ENCODE measurements around the gene EDIL3.

The EDIL3 gene

DNA sequence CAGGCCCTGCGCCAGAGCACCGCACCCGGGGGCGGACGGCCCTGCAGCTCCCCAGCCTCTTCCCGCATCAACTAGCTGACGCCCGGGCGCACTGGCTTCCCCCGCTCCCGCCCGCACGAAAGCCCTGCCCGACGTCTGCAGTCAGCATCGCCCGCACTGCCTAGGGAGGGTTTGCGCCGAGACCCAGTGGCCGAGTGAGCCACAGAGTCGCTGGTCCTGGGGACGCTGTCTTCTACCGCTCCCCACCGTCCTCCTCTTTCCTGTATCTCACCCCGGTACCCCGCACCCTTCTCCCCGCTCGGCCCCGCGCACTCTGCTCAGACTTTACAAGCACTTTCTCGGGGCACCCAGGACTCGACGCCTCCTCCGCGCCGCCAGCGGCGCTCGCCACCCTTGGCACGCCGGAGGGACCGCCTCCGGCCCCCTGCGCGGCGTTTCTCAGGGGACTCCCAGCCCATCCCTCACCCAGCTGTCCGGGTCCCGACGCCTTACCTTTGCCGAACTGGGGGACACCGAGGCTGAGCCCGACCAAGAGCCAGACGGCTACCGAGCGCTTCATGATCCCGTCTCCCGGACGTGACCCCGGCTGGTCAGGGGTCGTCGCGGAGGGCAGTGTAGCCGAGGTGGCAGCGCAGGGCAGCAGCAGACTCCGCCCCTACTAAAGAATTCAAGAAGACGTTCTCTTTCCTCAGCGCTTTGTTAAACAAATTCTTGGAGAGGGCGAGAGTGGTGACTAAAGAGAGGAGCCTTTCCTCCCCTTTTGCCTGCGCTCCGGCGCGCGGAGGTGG is 670 bp downstream of the EDIL3 start:
- TF ChIP-seq, protein P1, sequence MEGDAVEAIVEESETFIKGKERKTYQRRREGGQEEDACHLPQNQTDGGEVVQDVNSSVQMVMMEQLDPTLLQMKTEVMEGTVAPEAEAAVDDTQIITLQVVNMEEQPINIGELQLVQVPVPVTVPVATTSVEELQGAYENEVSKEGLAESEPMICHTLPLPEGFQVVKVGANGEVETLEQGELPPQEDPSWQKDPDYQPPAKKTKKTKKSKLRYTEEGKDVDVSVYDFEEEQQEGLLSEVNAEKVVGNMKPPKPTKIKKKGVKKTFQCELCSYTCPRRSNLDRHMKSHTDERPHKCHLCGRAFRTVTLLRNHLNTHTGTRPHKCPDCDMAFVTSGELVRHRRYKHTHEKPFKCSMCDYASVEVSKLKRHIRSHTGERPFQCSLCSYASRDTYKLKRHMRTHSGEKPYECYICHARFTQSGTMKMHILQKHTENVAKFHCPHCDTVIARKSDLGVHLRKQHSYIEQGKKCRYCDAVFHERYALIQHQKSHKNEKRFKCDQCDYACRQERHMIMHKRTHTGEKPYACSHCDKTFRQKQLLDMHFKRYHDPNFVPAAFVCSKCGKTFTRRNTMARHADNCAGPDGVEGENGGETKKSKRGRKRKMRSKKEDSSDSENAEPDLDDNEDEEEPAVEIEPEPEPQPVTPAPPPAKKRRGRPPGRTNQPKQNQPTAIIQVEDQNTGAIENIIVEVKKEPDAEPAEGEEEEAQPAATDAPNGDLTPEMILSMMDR (conservative IDR thresholded peaks at IDR 0.05) = no peak
- H3K27ac ChIP-seq = no peak overlapping the region

DNA sequence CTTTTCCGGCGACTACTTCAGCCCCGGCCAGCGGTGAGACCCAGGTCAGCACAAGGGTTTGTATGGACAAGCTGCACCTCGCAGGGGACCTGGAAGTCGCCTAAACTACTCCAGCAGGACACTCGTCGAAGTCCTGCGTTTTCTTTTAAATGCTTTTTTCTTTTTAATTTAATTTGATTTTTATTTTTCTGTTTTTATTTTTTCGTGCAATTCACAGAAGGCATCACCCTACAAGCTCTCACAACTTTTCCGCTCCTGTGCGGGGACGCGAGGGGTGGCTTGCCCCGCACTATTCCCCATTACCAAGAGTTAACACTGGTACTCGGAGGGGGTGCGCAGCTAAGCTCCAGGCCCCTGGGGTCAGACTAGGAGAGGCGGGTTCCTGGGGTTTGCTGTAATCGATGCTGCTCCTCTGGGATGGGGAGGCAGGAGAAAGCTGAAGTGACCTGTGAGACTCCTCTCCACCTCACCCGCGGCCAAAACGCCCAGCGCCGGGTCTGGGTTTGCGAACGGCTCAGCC is 1.3 kb downstream of the EDIL3 start:
- H3K27ac ChIP-seq = no peak overlapping the region
- TF ChIP-seq, protein P1 (conservative IDR thresholded peaks at IDR 0.05) = no peak

DNA sequence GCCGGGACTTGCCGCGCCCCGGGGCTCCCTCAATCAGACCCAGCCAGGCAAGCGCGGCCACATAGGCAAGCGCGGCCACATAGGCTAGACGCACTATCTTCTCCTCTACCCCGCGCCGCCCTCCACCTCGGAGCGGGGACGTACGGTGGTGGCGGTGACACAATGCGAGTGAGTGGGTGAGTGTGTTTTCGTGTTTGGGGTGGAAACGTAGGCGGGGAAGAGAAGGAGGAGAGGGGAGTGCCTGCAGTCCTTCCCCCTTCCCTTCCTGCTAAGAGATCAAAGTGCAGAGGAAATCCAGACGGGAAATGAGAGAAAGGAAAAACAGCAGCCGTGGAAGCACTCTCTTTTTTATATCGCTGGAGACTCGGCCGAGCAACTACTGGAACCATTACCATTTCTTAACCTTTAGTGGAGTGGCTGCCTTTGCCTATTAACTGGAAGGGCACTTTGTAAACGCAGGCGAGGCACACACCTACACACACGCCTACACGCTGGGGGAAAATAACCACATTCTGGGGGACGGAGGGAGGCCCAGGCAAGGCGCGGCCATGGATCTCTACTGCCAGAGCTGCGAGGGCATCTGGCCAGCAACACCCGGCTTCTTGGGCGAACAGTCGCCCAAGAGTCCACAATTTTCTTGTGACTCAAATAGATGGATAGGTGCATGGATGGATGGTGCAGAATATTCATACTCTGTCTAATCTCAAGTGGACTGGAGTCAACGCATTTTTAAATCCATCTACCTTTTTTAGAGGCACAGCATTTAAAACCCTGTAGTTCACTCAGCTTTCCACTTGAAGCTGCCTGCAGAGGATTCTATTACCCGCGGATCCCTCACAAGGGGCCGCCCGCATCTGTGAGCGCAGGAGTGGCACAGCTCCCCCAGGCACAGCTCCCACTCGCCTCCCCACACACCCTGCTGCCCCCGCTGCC is 2.1 kb downstream of the EDIL3 start:
- H3K27ac ChIP-seq = no peak overlapping the region
- TF ChIP-seq, protein P1 (conservative IDR thresholded peaks at IDR 0.05) = no peak

DNA sequence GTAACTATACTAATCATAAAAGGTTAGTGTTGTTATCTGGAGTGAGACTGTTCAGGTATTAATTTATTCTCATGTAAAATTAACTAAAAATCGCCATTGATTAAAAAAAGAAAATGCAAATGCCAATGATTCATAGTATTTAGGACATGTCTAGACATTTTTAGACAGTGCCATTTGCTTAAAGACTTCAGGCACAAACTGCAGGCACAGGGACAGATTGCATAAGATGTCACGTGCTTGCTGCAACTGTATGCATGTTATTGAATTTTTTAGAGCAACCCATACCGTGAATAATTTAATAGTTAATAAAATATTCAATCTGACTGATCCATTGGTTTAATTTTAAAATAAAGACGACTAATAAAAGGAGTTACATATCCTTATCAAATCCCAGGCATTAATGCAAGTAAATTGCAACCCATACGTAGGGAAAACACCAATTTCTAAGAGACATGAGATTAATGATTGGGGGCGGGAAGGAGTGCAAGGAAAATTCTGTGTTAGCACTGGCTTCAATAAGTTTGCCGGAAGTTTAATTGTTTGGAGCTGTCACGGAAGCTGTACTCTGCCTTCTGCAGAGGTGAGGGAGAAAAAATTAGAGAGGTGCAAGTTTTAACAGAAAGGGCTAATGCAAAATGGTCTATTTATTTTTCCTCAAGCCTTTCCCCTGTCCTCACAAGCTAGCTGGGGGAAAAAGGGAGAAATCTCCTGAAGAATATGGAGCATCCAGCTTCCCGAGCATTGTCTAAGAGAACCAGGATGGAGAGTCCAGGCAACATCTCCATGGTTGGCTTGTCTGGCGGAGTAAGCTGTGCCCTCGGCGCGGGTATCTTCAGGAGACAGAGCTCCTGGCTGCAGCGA is 2.9 kb downstream of the EDIL3 start:
- no peak overlapping the region for H3K27ac ChIP-seq
- TF ChIP-seq, protein P1 (conservative IDR thresholded peaks at IDR 0.05) = no peak

DNA sequence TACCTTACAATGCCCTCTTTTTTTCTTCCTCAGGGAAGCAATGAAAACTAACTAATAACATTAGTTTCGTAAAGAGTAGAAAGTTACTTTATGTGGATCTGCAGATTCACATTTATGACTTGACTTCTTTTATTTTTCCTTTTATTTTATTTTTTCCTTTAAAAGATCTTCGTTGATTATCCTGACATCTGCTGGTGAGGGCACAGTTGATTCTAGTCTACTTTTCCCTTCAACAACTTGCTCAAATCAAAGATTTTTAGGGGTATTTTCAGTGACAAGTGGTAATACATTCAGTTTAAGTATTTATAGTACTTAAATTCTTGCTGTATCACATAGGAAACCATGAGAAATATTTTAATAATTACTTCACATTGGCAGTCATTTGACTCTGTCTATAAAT is 4.9 kb downstream of the EDIL3 start:
- TF ChIP-seq, protein P1 (conservative IDR thresholded peaks at IDR 0.05) = no peak

GRCh38 chr5:84378961-84379360 is 5.7 kb downstream of the EDIL3 start:
- H3K27ac ChIP-seq = no peak overlapping the region
- TF ChIP-seq, protein P1 (conservative IDR thresholded peaks at IDR 0.05) = no peak

More for the DNA sequence above, 4.9 kb downstream of the EDIL3 start:
- H3K27ac ChIP-seq = no peak overlapping the region

All from VCaP (cell line).